Measurements from ENCODE around the gene LEF1. TPM values are rescaled to one million over a fixed set of nuclear protein-coding genes. Genes with fewer than 3 reads are reported as not detected.

LEF1 gene
- total RNA-seq, 1 donor from 2014 or later: 76.6 TPM

- DNase-seq (ENCODE audit: low spot score in 2 of 2, unreplicated experiment in 2 of 2): peak; percentile 31 to 66
- Mint-ChIP-seq H3K36me3 (no peaks in the 10 kb centered on the region), H3K27ac (peak overlapping the region; percentile 89), H3K27me3 (ENCODE audit: low read depth) (peaks cover 26% of the 10 kb centered on the region), H3K4me3 (peak overlapping the region; percentile 72), H3K4me1 (peaks cover 46% of the 10 kb centered on the region), H3K9me3 (no peaks in the 10 kb centered on the region)
- TF ChIP-seq CTCF (IDR thresholded peaks at IDR 0.05; ENCODE audit: unreplicated experiment): no peak
Observed at GRCh38 chr4:108172231-108172752, 3.6 kb upstream of the LEF1 start.

- no peaks in the 10 kb centered on the region for H3K36me3 Mint-ChIP-seq
- DNase-seq (ENCODE audit: low spot score in 2 of 2, unreplicated experiment in 2 of 2): peak; percentile 30 to 55
- H3K9me3 Mint-ChIP-seq: no peaks in the 10 kb centered on the region
- peak overlapping the region; percentile 89 for H3K27ac Mint-ChIP-seq
- H3K4me1 Mint-ChIP-seq: peaks cover 48% of the 10 kb centered on the region
- peaks cover 26% of the 10 kb centered on the region for H3K27me3 Mint-ChIP-seq (ENCODE audit: low read depth)
- TF ChIP-seq CTCF (IDR thresholded peaks at IDR 0.05; ENCODE audit: unreplicated experiment): no peak
- H3K4me3 Mint-ChIP-seq: peak overlapping the region; percentile 72
Observed at GRCh38 chr4:108171339-108172230, 2.9 kb upstream of the LEF1 start.

- DNase-seq (ENCODE audit: low spot score in 2 of 2, unreplicated experiment in 2 of 2): no peak
- Mint-ChIP-seq H3K27me3 (ENCODE audit: low read depth) (peaks cover 26% of the 10 kb centered on the region), H3K27ac (peak overlapping the region; percentile 89), H3K4me1 (peaks cover 56% of the 10 kb centered on the region), H3K9me3 (no peaks in the 10 kb centered on the region), H3K36me3 (no peaks in the 10 kb centered on the region), H3K4me3 (peak overlapping the region; percentile 72)
- no peak for TF ChIP-seq CTCF (IDR thresholded peaks at IDR 0.05; ENCODE audit: unreplicated experiment)
Observed at GRCh38 chr4:108170631-108171338, 2.1 kb upstream of the LEF1 start.

- H3K27ac Mint-ChIP-seq: peak overlapping the region; percentile 96
- H3K9me3 Mint-ChIP-seq: no peaks in the 10 kb centered on the region
- no peak for DNase-seq (ENCODE audit: low spot score in 2 of 2, unreplicated experiment in 2 of 2)
- peak overlapping the region; percentile 83 for H3K4me3 Mint-ChIP-seq
- no peaks in the 10 kb centered on the region for H3K36me3 Mint-ChIP-seq
- peaks cover 64% of the 10 kb centered on the region for H3K4me1 Mint-ChIP-seq
- peaks cover 26% of the 10 kb centered on the region for H3K27me3 Mint-ChIP-seq (ENCODE audit: low read depth)
- TF ChIP-seq CTCF (IDR thresholded peaks at IDR 0.05; ENCODE audit: unreplicated experiment): no peak
Observed at GRCh38 chr4:108169664-108170063, 932 bp upstream of the LEF1 start.

GRCh38 chr4:108168160-108168670, 517 bp downstream of the LEF1 start:
- peaks cover 56% of the 10 kb centered on the region for H3K4me1 Mint-ChIP-seq

More at GRCh38 chr4:108168160-108168670, 517 bp downstream of the LEF1 start:
- Mint-ChIP-seq H3K27ac (peak overlapping the region; percentile 94), H3K36me3 (peaks cover 2% of the 10 kb centered on the region), H3K4me3 (peak overlapping the region; percentile 83), H3K9me3 (no peaks in the 10 kb centered on the region), H3K27me3 (ENCODE audit: low read depth) (peaks cover 26% of the 10 kb centered on the region)
- DNase-seq (ENCODE audit: low spot score in 2 of 2, unreplicated experiment in 2 of 2): peak in 1 of 2 experiments; percentile 56
- TF ChIP-seq CTCF (IDR thresholded peaks at IDR 0.05; ENCODE audit: unreplicated experiment): no peak

Data from mesothelial cell of epicardium (in vitro differentiated cells).